Right atrium auricular region (tissue), 2 donors: ENCODE measurements around the gene MSANTD7. TPM values are rescaled to one million over a fixed set of nuclear protein-coding genes. Genes with fewer than 3 reads are reported as not detected.

Experiments
- DNase-seq: peaks from one replicate; pipeline ENCODE4 v3.0.0-alpha.2; 2019; ENCODE audit warnings: low spot score
- H3K27ac ChIP-seq, 2 donors: fragments of 200-600 bp; sonication (generic); 1 replicate in 1 of 2; 2 replicates in 1 of 2; pipeline ENCODE4 v1.5.1; 2016 to 2019
- H3K27me3 ChIP-seq, 2 donors: fragments of 200-600 bp; sonication (generic); one replicate each; pipeline versions ENCODE4 v1.5.1 to v1.6.0; 2017 to 2019
- H3K36me3 ChIP-seq: fragments of 200-600 bp; sonication (generic); one replicate; pipeline ENCODE4 v1.5.1; 2016
- H3K4me1 ChIP-seq, 2 donors: fragments of 200-600 bp; sonication (generic); one replicate each; pipeline versions ENCODE4 v1.5.1 to v1.6.0; 2017 to 2019
- H3K4me3 ChIP-seq, 2 donors: fragments of 200-600 bp; sonication (generic); 1 replicate in 1 of 2; 2 replicates in 1 of 2; pipeline ENCODE4 v1.5.1; 2017 to 2019; ENCODE audit warnings: mild to moderate bottlenecking in 1 of 2, moderate library complexity in 1 of 2
- H3K9me3 ChIP-seq, 2 donors: fragments of 200-600 bp; sonication (generic); one replicate each; pipeline ENCODE4 v1.5.1; 2019
- total RNA-seq, 2 donors: library from RNA; depleted of rRNA; stranded (reverse); fragments of >200 nt; gene quantifications; one replicate each; pipeline ENCODE4 v1.1.0, GENCODE V29; 2016
- TF ChIP-seq, protein P1 (sequence below), 2 donors: fragments of 200-600 bp; sonication (generic); IDR thresholded peaks; one replicate each; pipeline ENCODE4 v1.5.1; 2019; ENCODE audit warnings: antibody characterized with exemption in 2 of 2

The MSANTD7 gene
- total RNA-seq, 2 donors from 2014 or later, result 4.3 to 5.9 TPM

DNA sequence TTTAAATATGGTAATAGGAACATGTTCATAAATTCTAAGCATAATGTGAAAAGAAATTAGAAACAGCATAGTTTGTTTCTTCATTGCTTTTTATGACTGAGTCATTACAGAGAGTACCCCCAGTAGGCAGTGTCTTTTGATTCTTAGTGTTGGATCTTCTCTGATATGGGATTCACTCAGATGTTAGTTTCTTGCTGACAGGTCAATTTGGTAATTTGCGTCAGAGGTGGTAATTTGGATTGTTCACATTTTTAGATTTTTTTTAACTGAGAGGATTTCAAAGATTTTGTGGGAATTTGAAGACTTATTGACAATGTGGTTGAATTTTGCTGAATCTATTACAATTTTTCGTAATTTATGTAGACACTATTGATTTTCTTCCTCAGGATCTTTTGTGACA, 2.1 kb downstream of the MSANTD7 start:
- no peaks in the 10 kb centered on the region for H3K9me3 ChIP-seq
- TF ChIP-seq, protein P1, sequence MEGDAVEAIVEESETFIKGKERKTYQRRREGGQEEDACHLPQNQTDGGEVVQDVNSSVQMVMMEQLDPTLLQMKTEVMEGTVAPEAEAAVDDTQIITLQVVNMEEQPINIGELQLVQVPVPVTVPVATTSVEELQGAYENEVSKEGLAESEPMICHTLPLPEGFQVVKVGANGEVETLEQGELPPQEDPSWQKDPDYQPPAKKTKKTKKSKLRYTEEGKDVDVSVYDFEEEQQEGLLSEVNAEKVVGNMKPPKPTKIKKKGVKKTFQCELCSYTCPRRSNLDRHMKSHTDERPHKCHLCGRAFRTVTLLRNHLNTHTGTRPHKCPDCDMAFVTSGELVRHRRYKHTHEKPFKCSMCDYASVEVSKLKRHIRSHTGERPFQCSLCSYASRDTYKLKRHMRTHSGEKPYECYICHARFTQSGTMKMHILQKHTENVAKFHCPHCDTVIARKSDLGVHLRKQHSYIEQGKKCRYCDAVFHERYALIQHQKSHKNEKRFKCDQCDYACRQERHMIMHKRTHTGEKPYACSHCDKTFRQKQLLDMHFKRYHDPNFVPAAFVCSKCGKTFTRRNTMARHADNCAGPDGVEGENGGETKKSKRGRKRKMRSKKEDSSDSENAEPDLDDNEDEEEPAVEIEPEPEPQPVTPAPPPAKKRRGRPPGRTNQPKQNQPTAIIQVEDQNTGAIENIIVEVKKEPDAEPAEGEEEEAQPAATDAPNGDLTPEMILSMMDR (IDR thresholded peaks at IDR 0.05), result no peak
- H3K36me3 ChIP-seq, result peaks cover 38% of the 10 kb centered on the region
- no peak for DNase-seq
- no peak overlapping the region for H3K4me3 ChIP-seq
- no peaks in the 10 kb centered on the region for H3K27me3 ChIP-seq
- H3K4me1 ChIP-seq, result peaks cover 0 to 16% of the 10 kb centered on the region in 2 donors
- no peak overlapping the region for H3K27ac ChIP-seq

DNA sequence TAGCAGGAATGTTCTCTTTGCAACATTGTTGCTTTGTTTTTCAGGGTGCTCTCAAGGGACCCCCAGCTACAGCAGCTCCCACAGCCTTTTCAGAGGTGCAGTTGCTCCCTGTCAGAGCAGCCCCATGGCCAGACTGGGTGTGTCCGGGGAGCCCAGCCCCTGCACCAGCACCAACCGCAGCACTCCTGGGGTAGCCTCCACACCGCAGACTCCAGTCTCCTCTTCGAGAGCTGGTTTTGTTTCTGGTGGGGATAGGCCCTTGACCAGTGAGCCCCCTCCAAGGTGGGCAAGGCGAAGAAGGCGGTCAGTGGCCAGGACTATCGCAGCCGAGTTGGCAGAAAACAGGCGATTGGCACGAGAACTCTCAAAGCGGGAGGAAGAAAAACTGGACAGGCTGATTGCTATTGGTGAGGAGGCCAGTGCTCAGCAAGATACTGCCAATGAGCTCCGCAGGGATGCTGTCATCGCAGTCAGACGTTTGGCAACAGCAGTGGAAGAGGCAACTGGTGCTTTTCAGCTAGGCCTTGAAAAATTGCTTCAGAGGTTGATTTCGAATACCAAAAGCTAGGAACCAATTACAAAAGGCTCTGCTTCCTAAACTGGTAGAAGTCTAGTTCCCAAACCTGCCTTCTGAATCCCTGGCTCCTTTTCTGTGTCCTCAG, 5.4 kb downstream of the MSANTD7 start:
- no peak for DNase-seq
- TF ChIP-seq, protein P1 (IDR thresholded peaks at IDR 0.05), result no peak
- Histone ChIP-seq H3K4me1 (peaks cover 0 to 6% of the 10 kb centered on the region in 2 donors), H3K36me3 (peaks cover 38% of the 10 kb centered on the region), H3K9me3 (no peaks in the 10 kb centered on the region), H3K27ac (no peak overlapping the region), H3K27me3 (no peaks in the 10 kb centered on the region), H3K4me3 (no peak overlapping the region)

DNA sequence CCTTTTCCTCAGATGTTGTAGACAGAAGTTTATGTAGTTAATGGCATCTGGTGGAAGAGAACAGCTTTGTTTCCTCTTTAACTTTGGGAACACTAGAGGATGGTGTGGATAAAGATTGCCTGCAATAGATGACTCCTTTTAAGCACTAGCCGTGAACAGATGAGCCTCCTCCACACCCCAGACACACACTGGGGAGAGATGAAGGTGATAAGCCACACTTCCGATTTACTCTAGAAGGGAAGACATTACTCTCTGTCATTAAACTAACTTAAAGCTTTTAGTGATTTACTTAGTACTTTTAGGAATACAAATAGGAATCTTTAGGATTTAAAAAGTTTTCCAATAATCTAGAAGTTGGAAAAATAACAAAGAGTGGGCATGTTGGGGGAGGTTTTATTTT, 6.8 kb downstream of the MSANTD7 start:
- TF ChIP-seq, protein P1 (IDR thresholded peaks at IDR 0.05), result no peak
- no peak overlapping the region for H3K27ac ChIP-seq
- H3K36me3 ChIP-seq, result peaks cover 50% of the 10 kb centered on the region
- no peak for DNase-seq
- H3K4me1 ChIP-seq, result no peaks in the 10 kb centered on the region
- no peaks in the 10 kb centered on the region for H3K9me3 ChIP-seq
- no peak overlapping the region for H3K4me3 ChIP-seq
- H3K27me3 ChIP-seq, result no peaks in the 10 kb centered on the region

DNA sequence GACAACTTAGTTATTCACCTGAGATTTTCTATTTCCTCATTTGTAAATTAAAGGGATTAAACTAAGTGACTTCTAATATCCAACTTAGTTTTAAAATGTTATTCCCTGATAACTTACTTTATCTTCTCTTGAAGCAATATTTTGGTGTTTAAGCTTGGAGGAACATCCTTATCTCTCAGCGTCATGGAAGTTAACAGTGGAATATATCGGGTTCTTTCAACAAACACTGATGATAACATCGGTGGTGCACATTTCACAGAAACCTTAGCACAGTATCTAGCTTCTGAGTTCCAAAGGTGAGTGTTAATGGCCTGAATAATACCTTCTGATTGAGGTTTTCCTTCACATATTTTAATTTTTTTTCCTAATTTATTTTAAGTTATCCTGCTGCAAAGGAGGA, 14.1 kb downstream of the MSANTD7 start:
- no peak overlapping the region for H3K27ac ChIP-seq
- no peaks in the 10 kb centered on the region for H3K9me3 ChIP-seq
- H3K27me3 ChIP-seq, result no peaks in the 10 kb centered on the region
- no peaks in the 10 kb centered on the region for H3K4me1 ChIP-seq
- TF ChIP-seq, protein P1 (IDR thresholded peaks at IDR 0.05), result no peak
- no peak for DNase-seq
- H3K4me3 ChIP-seq, result no peak overlapping the region
- H3K36me3 ChIP-seq, result peaks cover 39% of the 10 kb centered on the region

DNA sequence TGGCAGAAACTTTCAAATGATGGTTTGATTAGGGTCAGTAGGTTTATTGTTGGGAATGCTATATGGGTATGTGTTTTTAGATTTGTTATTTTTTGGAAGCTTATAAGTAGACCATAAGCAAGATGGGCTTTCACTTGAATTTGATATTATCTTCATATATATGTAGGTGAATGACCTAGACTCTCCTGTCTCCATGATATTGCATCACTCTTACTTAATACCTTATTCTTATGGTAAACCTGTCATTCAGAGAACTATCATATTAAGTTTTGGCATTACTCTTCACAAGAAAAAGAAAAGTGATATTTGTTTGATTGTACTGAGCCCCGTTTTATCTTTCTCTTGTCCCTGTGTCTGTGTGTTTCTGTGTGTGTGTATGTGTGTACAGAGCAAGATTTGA, 17.3 kb downstream of the MSANTD7 start:
- H3K4me3 ChIP-seq, result no peak overlapping the region
- H3K36me3 ChIP-seq, result peaks cover 35% of the 10 kb centered on the region
- no peak for DNase-seq
- no peak overlapping the region for H3K27ac ChIP-seq
- no peaks in the 10 kb centered on the region for H3K9me3 ChIP-seq
- no peaks in the 10 kb centered on the region for H3K27me3 ChIP-seq
- TF ChIP-seq, protein P1 (IDR thresholded peaks at IDR 0.05), result no peak
- no peaks in the 10 kb centered on the region for H3K4me1 ChIP-seq
